Measurements from ENCODE around the gene HIC1. TPM values are rescaled to one million over a fixed set of nuclear protein-coding genes. Genes with fewer than 3 reads are reported as not detected.

Gene HIC1
- total RNA-seq, 1 experiment from 2014 or later, result 1.4 TPM

GRCh38 chr17:2090804-2091534 lies 36.1 kb downstream of the HIC1 start:
- Histone ChIP-seq H3K4me3 (ENCODE audit: low read depth in 2 of 2, low read length in 2 of 2) (no peak overlapping the region), H3K27ac (ENCODE audit: low read length) (no peak overlapping the region), H3K9me3 (ENCODE audit: control insufficient read depth, insufficient read depth, low read depth, low read length) (no peaks in the 10 kb centered on the region), H3K27me3 (ENCODE audit: control insufficient read depth, insufficient read depth, low read length) (no peaks in the 10 kb centered on the region), H3K4me1 (ENCODE audit: control insufficient read depth, insufficient read depth, low read length) (peaks cover 3% of the 10 kb centered on the region; the same call in 1 of the 2 replicates), H3K36me3 (ENCODE audit: control insufficient read depth, insufficient read depth, low read length) (no peaks in the 10 kb centered on the region)
- ChIA-PET CTCF (interaction anchor here (0.9 kb wide), 1 partner anchor 23 kb away, joined by 5 read pairs; no protein-coding TSS in a partner anchor), POLR2A (interaction anchor here (0.6 to 0.9 kb wide), 2 partner anchors 28 to 366 kb away, joined by 7 read pairs; no protein-coding TSS in a partner anchor)
- DNase-seq (ENCODE audit: low read depth, low spot score) (no peak), ATAC-seq (no peak)
- TF ChIP-seq POLR2AphosphoS5 (IDR thresholded peaks at IDR 0.05; ENCODE audit: low read depth, low read length) (no peak), CTCF (IDR thresholded peaks at IDR 0.05) (no peak), TCF7L2 (IDR thresholded peaks at IDR 0.05; ENCODE audit: low read depth, low read length) (no peak), SIN3A (IDR thresholded peaks at IDR 0.05; ENCODE audit: borderline replicate concordance, insufficient read depth, low read depth, low read length) (no peak)
- TF ChIP-seq, protein P1, sequence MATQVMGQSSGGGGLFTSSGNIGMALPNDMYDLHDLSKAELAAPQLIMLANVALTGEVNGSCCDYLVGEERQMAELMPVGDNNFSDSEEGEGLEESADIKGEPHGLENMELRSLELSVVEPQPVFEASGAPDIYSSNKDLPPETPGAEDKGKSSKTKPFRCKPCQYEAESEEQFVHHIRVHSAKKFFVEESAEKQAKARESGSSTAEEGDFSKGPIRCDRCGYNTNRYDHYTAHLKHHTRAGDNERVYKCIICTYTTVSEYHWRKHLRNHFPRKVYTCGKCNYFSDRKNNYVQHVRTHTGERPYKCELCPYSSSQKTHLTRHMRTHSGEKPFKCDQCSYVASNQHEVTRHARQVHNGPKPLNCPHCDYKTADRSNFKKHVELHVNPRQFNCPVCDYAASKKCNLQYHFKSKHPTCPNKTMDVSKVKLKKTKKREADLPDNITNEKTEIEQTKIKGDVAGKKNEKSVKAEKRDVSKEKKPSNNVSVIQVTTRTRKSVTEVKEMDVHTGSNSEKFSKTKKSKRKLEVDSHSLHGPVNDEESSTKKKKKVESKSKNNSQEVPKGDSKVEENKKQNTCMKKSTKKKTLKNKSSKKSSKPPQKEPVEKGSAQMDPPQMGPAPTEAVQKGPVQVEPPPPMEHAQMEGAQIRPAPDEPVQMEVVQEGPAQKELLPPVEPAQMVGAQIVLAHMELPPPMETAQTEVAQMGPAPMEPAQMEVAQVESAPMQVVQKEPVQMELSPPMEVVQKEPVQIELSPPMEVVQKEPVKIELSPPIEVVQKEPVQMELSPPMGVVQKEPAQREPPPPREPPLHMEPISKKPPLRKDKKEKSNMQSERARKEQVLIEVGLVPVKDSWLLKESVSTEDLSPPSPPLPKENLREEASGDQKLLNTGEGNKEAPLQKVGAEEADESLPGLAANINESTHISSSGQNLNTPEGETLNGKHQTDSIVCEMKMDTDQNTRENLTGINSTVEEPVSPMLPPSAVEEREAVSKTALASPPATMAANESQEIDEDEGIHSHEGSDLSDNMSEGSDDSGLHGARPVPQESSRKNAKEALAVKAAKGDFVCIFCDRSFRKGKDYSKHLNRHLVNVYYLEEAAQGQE (IDR thresholded peaks at IDR 0.05; ENCODE audit: insufficient read depth in 1 of 2, low read depth in 2 of 2, low read length in 1 of 2), result no peak
- in situ Hi-C loops (cut with HindIII; ENCODE audit: low pct_unique_long_range_greater_than_20kb, low sequenced_read_pairs), result no loop called here
- intact Hi-C loops (cut with micrococcal nuclease; ENCODE audit: unreplicated experiment), result no loop called here
- no TSS peak for BruUV-seq (replicated peaks)

DNA sequence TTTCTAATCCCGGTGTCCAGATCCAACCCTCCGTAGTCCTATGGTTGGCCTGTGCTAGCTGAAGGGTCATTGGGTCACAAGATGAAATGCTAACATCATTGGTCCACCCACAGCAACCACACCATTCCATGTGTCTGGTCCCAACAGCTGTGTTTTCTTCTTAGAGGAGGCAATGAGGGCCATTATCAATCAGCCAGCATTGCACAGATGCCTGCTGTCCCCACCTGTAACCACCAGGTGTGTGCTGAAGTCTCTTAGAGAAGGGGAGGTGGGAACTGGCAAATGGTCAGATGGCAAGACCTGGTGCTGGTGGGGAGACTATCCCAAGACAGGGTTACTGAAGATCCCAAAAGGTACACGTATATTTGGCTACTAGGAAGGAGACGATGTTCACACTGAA lies 37.4 kb downstream of the HIC1 start:
- Histone ChIP-seq H3K36me3 (ENCODE audit: control insufficient read depth, insufficient read depth, low read length) (no peaks in the 10 kb centered on the region), H3K9me3 (ENCODE audit: control insufficient read depth, insufficient read depth, low read depth, low read length) (no peaks in the 10 kb centered on the region), H3K27ac (ENCODE audit: low read length) (no peak overlapping the region), H3K4me1 (ENCODE audit: control insufficient read depth, insufficient read depth, low read length) (peaks cover 3% of the 10 kb centered on the region; the same call in 1 of the 2 replicates), H3K4me3 (ENCODE audit: low read depth in 2 of 2, low read length in 2 of 2) (no peak overlapping the region), H3K27me3 (ENCODE audit: control insufficient read depth, insufficient read depth, low read length) (no peaks in the 10 kb centered on the region)
- no peak for ATAC-seq
- no peak for TF ChIP-seq TCF7L2 (IDR thresholded peaks at IDR 0.05; ENCODE audit: low read depth, low read length)
- no peak for DNase-seq (ENCODE audit: low read depth, low spot score)
- ChIA-PET POLR2A (no interaction called here), CTCF (no interaction called here)
- in situ Hi-C loops (cut with HindIII; ENCODE audit: low pct_unique_long_range_greater_than_20kb, low sequenced_read_pairs), result no loop called here
- no TSS peak for BruUV-seq (replicated peaks)
- intact Hi-C loops (cut with micrococcal nuclease; ENCODE audit: unreplicated experiment), result no loop called here

DNA sequence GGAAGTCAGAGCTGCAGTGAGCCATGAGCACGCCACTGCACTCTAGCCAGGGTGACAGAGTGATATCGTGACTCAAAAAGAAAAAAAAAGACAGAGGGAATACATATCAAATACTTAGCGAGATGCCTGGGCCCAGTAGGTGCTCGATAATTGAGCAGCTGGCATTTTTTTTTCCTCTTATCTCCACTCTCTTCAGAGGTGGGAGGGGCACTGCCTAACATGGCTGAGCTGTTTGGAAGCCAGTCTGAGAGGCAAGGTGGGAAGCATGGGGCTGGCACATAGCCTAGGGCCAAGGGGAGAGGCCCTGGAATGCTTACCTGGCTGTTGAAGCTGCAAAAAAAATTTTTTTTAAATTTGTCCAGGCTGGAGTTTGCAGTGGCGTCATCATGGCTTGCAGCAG lies 38.4 kb downstream of the HIC1 start:
- DNase-seq (ENCODE audit: low read depth, low spot score), result no peak
- in situ Hi-C loops (cut with HindIII; ENCODE audit: low pct_unique_long_range_greater_than_20kb, low sequenced_read_pairs), result no loop called here
- Histone ChIP-seq H3K36me3 (ENCODE audit: control insufficient read depth, insufficient read depth, low read length) (no peaks in the 10 kb centered on the region), H3K27ac (ENCODE audit: low read length) (no peak overlapping the region), H3K9me3 (ENCODE audit: control insufficient read depth, insufficient read depth, low read depth, low read length) (no peaks in the 10 kb centered on the region), H3K4me3 (ENCODE audit: low read depth in 2 of 2, low read length in 2 of 2) (no peak overlapping the region), H3K4me1 (ENCODE audit: control insufficient read depth, insufficient read depth, low read length) (peaks cover 3% of the 10 kb centered on the region; the same call in 1 of the 2 replicates), H3K27me3 (ENCODE audit: control insufficient read depth, insufficient read depth, low read length) (no peaks in the 10 kb centered on the region)
- BruUV-seq (replicated peaks), result no TSS peak
- no peak for ATAC-seq
- TF ChIP-seq POLR2AphosphoS5 (IDR thresholded peaks at IDR 0.05; ENCODE audit: low read depth, low read length), result no peak
- no peak for TF ChIP-seq SIN3A (IDR thresholded peaks at IDR 0.05; ENCODE audit: borderline replicate concordance, insufficient read depth, low read depth, low read length)
- TF ChIP-seq TCF7L2 (IDR thresholded peaks at IDR 0.05; ENCODE audit: low read depth, low read length), result no peak
- TF ChIP-seq, protein P1 (IDR thresholded peaks at IDR 0.05; ENCODE audit: insufficient read depth in 1 of 2, low read depth in 2 of 2, low read length in 1 of 2), result no peak
- no peak for TF ChIP-seq CTCF (IDR thresholded peaks at IDR 0.05)
- CTCF ChIA-PET, result no interaction called here
- POLR2A ChIA-PET, result no interaction called here
- intact Hi-C loops (cut with micrococcal nuclease; ENCODE audit: unreplicated experiment), result no loop called here
